ENCODE results near the gene KRTAP4-9.
"Not testable (repeated sequence)": the region's sequence is repeated elsewhere in the genome, so short reads cannot be mapped to it uniquely, and the experiment has no call there.

KRTAP4-9 gene

GRCh38 chr17:41105347-41105746 is at the start of gene KRTAP4-9:
Gene KRTAP4-9 (plus strand): TSS chr17:41105389. CDS start chr17:41105389, 0 bp downstream.
- not testable (repeated sequence) for DNase-seq (ENCODE audit: low spot score)

- DNase-seq (ENCODE audit: low spot score): no peak
Measured at GRCh38 chr17:41057547-41057946, 47.6 kb upstream of the KRTAP4-9 start.

- no peak for DNase-seq (ENCODE audit: low spot score)
Measured at GRCh38 chr17:41058741-41059140, 46.4 kb upstream of the KRTAP4-9 start.

- not testable (repeated sequence) for DNase-seq (ENCODE audit: low spot score)
Measured at GRCh38 chr17:41059276-41060051, 45.7 kb upstream of the KRTAP4-9 start.

- DNase-seq (ENCODE audit: low spot score): no peak
Measured at GRCh38 chr17:41060052-41060604, 45.1 kb upstream of the KRTAP4-9 start, which contains the start of gene KRTAP2-3. Gene KRTAP2-3 (minus strand): TSS chr17:41060114. CDS start chr17:41060050, 64 bp downstream.

GRCh38 chr17:41061964-41062363 is 43.2 kb upstream of the KRTAP4-9 start:
- DNase-seq (ENCODE audit: low spot score): no peak

GRCh38 chr17:41063449-41063848 is 41.7 kb upstream of the KRTAP4-9 start:
- no peak for DNase-seq (ENCODE audit: low spot score)

GRCh38 chr17:41064301-41064700 is 40.9 kb upstream of the KRTAP4-9 start:
- no peak for DNase-seq (ENCODE audit: low spot score)

- DNase-seq (ENCODE audit: low spot score): not testable (repeated sequence)
Measured at GRCh38 chr17:41065016-41065689, 40.0 kb upstream of the KRTAP4-9 start.

- no peak for DNase-seq (ENCODE audit: low spot score)
Measured at GRCh38 chr17:41065829-41066624, 39.2 kb upstream of the KRTAP4-9 start, which contains the start of gene KRTAP2-4. Gene KRTAP2-4 (minus strand): TSS chr17:41065879. CDS start chr17:41065845, 34 bp downstream.

- DNase-seq (ENCODE audit: low spot score): no peak
Measured at GRCh38 chr17:41067281-41067680, 37.9 kb upstream of the KRTAP4-9 start.

- DNase-seq (ENCODE audit: low spot score): no peak
Measured at GRCh38 chr17:41069031-41069430, 36.2 kb upstream of the KRTAP4-9 start.

GRCh38 chr17:41071606-41072360 is 33.4 kb upstream of the KRTAP4-9 start:
- DNase-seq (ENCODE audit: low spot score): no peak

GRCh38 chr17:41073676-41074075 is 31.5 kb upstream of the KRTAP4-9 start:
- no peak for DNase-seq (ENCODE audit: low spot score)

GRCh38 chr17:41076788-41077187 is 28.4 kb upstream of the KRTAP4-9 start:
- no peak for DNase-seq (ENCODE audit: low spot score)

GRCh38 chr17:41082626-41083025 is 22.6 kb upstream of the KRTAP4-9 start:
- no peak for DNase-seq (ENCODE audit: low spot score)

GRCh38 chr17:41083427-41083826 is 21.8 kb upstream of the KRTAP4-9 start:
- DNase-seq (ENCODE audit: low spot score): not testable (repeated sequence)

- DNase-seq (ENCODE audit: low spot score): not testable (repeated sequence)
Measured at GRCh38 chr17:41084100-41084856, 20.9 kb upstream of the KRTAP4-9 start, which contains the start of gene KRTAP4-7. Gene KRTAP4-7 (plus strand): TSS chr17:41084150. CDS start chr17:41084207, 57 bp downstream.

- not testable (repeated sequence) for DNase-seq (ENCODE audit: low spot score)
Measured at GRCh38 chr17:41088760-41089352, 16.3 kb upstream of the KRTAP4-9 start.

- no peak for DNase-seq (ENCODE audit: low spot score)
Measured at GRCh38 chr17:41096055-41096454, 9.1 kb upstream of the KRTAP4-9 start.
